ENCODE data around the gene TNIK. TPM values are rescaled to one million over a fixed set of nuclear protein-coding genes. Genes with fewer than 3 reads are reported as not detected.

The TNIK gene
- total RNA-seq, 3 donors from 2014 or later, result 7.4 to 17.6 (median 10.2) TPM

GRCh38 chr3:171494457-171495109 is 34.4 kb upstream of the TNIK start:
- no peaks in the 10 kb centered on the region for H3K9me3 ChIP-seq
- no peaks in the 10 kb centered on the region for H3K4me1 ChIP-seq
- no peak for TF ChIP-seq POLR2AphosphoS5 (IDR thresholded peaks at IDR 0.05)
- TF ChIP-seq CTCF (IDR thresholded peaks at IDR 0.05), result no peak
- TF ChIP-seq POLR2A (IDR thresholded peaks at IDR 0.05), result no peak
- H3K27ac ChIP-seq, result no peak overlapping the region
- no peaks in the 10 kb centered on the region for H3K36me3 ChIP-seq
- no peaks in the 10 kb centered on the region for H3K27me3 ChIP-seq
- H3K4me3 ChIP-seq, result no peak overlapping the region
- intact Hi-C loops (cut with DNase I; ENCODE audit: low total_unique reads), result no loop called here
- no peak for DNase-seq (ENCODE audit: low spot score in 2 of 2)

- no peak for DNase-seq (ENCODE audit: low spot score in 2 of 2)
- intact Hi-C loops (cut with DNase I; ENCODE audit: low total_unique reads), result no loop called here
- no peak overlapping the region for H3K27ac ChIP-seq
- H3K27me3 ChIP-seq, result no peaks in the 10 kb centered on the region
- H3K4me3 ChIP-seq, result no peak overlapping the region
- H3K36me3 ChIP-seq, result no peaks in the 10 kb centered on the region
- H3K9me3 ChIP-seq, result no peaks in the 10 kb centered on the region
- TF ChIP-seq POLR2A (IDR thresholded peaks at IDR 0.05), result no peak
- no peak for TF ChIP-seq CTCF (IDR thresholded peaks at IDR 0.05)
- TF ChIP-seq POLR2AphosphoS5 (IDR thresholded peaks at IDR 0.05), result no peak
- no peaks in the 10 kb centered on the region for H3K4me1 ChIP-seq
Observed at GRCh38 chr3:171491361-171491760, 31.2 kb upstream of the TNIK start.

GRCh38 chr3:171490901-171491300 is 30.7 kb upstream of the TNIK start:
- intact Hi-C loops (cut with DNase I; ENCODE audit: low total_unique reads), result no loop called here
- Histone ChIP-seq H3K27me3 (no peaks in the 10 kb centered on the region), H3K27ac (no peak overlapping the region), H3K36me3 (no peaks in the 10 kb centered on the region), H3K4me3 (no peak overlapping the region), H3K4me1 (no peaks in the 10 kb centered on the region), H3K9me3 (no peaks in the 10 kb centered on the region)
- DNase-seq (ENCODE audit: low spot score in 2 of 2), result no peak
- TF ChIP-seq POLR2AphosphoS5 (IDR thresholded peaks at IDR 0.05) (no peak), CTCF (IDR thresholded peaks at IDR 0.05) (no peak), POLR2A (IDR thresholded peaks at IDR 0.05) (no peak)

GRCh38 chr3:171489348-171489747 is 29.1 kb upstream of the TNIK start:
- DNase-seq (ENCODE audit: low spot score in 2 of 2), result no peak
- Histone ChIP-seq H3K4me3 (no peak overlapping the region), H3K27ac (no peak overlapping the region), H3K4me1 (no peaks in the 10 kb centered on the region), H3K27me3 (no peaks in the 10 kb centered on the region), H3K36me3 (no peaks in the 10 kb centered on the region), H3K9me3 (no peaks in the 10 kb centered on the region)
- no peak for TF ChIP-seq POLR2AphosphoS5 (IDR thresholded peaks at IDR 0.05)
- no peak for TF ChIP-seq POLR2A (IDR thresholded peaks at IDR 0.05)
- TF ChIP-seq CTCF (IDR thresholded peaks at IDR 0.05), result no peak
- intact Hi-C loops (cut with DNase I; ENCODE audit: low total_unique reads), result no loop called here

- intact Hi-C loops (cut with DNase I; ENCODE audit: low total_unique reads), result no loop called here
- no peak for TF ChIP-seq CTCF (IDR thresholded peaks at IDR 0.05)
- no peak for TF ChIP-seq POLR2AphosphoS5 (IDR thresholded peaks at IDR 0.05)
- TF ChIP-seq POLR2A (IDR thresholded peaks at IDR 0.05), result no peak
- DNase-seq (ENCODE audit: low spot score in 2 of 2), result no peak
- H3K9me3 ChIP-seq, result no peaks in the 10 kb centered on the region
- no peaks in the 10 kb centered on the region for H3K27me3 ChIP-seq
- H3K4me3 ChIP-seq, result no peak overlapping the region
- no peaks in the 10 kb centered on the region for H3K36me3 ChIP-seq
- no peak overlapping the region for H3K27ac ChIP-seq
- no peaks in the 10 kb centered on the region for H3K4me1 ChIP-seq
Observed at GRCh38 chr3:171488479-171488878, 28.3 kb upstream of the TNIK start.

All from breast epithelium (tissue), 4 donors.